GM12875 (cell line): Measurements from ENCODE around the gene ITGA1.
"Not testable (repeated sequence)": the region's sequence is repeated elsewhere in the genome, so short reads cannot be mapped to it uniquely, and the experiment has no call there.

ENCODE experiments used
- H3K4me3 ChIP-seq: one replicate; pipeline ENCODE4 v1.5.1; 2011; ENCODE audit warnings: low read depth, low read length, control low read depth
- TF ChIP-seq, protein P1 (sequence below): IDR thresholded peaks from 2 replicates; pipeline ENCODE4 v1.5.1; 2011; ENCODE audit warnings: low read depth, mild to moderate bottlenecking, control low read depth, inconsistent platforms, low read length, moderate library complexity, borderline replicate concordance; ENCODE audit not compliant: insufficient read depth

The ITGA1 gene

DNA sequence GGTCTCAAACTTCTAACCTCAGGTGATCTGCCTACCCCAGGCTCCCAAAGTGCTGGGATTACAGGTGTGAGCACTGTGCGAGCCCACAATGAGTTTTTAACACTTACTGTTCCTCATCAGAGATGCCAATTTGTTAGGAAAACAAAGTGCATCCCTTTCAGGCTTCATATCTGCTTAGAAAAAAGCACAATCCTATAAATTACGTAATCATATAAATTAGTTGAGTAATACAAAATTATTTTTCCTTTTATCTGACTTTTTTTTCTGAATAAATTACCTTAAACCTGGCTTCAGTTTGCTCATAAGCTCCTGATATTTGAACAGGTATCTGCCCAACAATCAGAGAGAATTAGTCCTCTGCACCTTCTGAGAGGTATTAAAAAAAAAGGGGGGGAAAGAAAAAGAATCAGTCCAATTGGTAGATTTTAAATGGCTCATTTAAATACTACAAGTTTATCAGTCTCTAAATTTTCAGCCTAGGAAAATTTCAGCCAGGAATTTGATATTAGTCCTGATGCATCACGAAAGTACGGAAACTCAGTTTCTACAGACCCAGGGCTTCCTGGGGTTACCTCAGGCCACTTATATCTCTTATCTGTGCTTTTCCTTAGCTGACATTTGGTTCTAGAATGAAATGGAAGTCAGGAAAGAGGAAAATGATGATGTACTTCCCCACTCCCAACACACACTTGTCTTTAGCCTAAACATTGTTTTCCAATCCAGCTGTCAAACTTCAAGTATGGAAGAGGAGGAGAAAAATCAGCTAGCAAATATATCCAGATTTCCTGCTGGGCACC, 26.8 kb downstream of the ITGA1 start:
- TF ChIP-seq, protein P1, sequence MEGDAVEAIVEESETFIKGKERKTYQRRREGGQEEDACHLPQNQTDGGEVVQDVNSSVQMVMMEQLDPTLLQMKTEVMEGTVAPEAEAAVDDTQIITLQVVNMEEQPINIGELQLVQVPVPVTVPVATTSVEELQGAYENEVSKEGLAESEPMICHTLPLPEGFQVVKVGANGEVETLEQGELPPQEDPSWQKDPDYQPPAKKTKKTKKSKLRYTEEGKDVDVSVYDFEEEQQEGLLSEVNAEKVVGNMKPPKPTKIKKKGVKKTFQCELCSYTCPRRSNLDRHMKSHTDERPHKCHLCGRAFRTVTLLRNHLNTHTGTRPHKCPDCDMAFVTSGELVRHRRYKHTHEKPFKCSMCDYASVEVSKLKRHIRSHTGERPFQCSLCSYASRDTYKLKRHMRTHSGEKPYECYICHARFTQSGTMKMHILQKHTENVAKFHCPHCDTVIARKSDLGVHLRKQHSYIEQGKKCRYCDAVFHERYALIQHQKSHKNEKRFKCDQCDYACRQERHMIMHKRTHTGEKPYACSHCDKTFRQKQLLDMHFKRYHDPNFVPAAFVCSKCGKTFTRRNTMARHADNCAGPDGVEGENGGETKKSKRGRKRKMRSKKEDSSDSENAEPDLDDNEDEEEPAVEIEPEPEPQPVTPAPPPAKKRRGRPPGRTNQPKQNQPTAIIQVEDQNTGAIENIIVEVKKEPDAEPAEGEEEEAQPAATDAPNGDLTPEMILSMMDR: no peak
- no peak overlapping the region for H3K4me3 ChIP-seq

DNA sequence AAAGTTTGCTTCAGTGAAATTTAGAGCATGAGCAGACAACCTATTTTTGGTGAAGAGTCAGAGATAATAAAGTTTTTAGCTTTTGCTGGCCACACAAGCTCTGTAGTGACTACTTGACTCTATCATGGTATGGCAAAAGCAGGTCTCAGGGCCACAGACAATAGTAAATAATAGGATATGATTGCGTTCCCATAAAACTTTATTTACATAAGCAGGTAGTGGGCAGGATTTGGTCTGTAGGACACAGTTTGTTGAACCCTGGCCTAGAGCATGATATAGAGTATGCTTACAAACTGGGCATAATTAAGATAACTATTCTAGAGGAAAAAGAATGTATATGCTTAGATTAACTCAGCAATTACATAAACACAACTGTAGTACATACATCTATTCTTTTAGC, 30.1 kb downstream of the ITGA1 start:
- H3K4me3 ChIP-seq: no peak overlapping the region

DNA sequence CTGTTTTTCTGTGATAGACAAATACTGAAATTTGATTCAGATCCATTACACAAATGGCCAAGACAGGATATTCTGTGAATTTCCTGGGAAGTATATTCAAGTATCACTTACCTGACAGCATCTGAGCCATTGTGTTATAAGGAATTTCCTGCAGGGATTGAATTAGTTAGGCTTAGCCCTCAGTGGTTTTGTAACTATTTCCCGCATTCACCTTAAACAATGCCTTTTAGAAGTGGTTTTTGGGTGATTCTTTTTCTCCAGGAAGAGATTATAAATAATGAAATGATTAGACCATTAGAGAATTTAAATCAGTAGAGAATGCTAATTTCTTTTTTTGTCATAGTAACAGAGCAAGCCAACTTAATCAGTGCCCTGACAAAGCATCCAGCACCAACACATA, 30.6 kb downstream of the ITGA1 start:
- TF ChIP-seq, protein P1: no peak
- no peak overlapping the region for H3K4me3 ChIP-seq

More for the DNA sequence above, 30.1 kb downstream of the ITGA1 start:
- TF ChIP-seq, protein P1: no peak

DNA sequence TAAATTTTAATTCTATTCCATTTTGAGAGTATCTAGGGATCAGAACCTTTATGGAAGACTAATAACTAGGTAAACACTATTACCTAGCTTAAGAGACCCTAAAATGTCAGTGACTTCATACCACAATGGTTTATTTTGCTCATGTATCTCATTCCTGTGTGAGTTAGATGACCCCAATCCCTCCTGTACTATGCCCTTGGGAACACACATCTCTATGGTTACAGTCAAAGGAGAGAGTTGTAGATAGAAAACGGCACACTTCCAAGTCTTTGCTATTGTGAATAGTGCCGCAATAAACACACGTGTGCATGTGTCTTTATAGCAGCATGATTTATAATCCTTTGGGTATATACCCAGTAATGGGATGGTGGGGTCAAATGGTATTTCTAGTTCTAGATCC, 31.1 kb downstream of the ITGA1 start:
- H3K4me3 ChIP-seq: not testable (repeated sequence)

DNA sequence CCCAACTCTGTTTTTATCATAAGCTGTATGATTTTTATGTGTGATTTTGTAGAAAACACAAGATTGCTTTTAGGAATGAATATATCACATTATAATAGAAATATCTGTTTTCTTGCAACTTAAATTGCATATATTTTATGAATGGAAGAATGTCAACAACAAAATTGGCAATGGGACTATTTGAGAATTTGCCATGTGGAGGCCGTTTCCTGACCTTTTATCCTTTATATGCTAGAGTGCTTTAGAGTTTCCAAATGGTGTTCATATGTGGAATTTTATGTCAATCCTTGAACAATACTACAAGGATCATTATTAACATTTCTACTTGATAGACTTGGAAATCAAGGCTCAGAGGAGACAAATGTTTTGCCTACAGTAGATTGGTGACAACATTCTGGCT, 34.2 kb downstream of the ITGA1 start:
- TF ChIP-seq, protein P1: no peak
- H3K4me3 ChIP-seq: no peak overlapping the region

DNA sequence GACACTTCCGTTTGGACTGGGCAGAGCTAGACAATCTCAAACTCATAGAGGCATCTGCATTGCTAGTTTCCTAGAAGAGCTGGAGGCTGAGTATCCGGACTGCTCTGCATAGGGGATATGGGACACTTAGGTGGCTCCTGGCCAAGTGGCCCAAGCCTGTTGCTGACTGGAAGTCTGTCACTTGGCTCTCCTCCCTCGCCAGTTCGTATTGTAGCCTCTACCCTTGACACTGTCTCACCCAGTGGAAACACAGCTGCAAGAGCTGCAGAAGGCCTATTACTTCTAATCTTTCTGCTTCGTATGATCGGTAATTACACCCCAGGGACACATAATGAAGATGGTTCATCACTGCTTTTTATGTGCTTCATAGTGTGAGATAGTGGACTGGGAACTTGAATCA, 34.7 kb downstream of the ITGA1 start:
- H3K4me3 ChIP-seq: no peak overlapping the region
- TF ChIP-seq, protein P1: no peak

DNA sequence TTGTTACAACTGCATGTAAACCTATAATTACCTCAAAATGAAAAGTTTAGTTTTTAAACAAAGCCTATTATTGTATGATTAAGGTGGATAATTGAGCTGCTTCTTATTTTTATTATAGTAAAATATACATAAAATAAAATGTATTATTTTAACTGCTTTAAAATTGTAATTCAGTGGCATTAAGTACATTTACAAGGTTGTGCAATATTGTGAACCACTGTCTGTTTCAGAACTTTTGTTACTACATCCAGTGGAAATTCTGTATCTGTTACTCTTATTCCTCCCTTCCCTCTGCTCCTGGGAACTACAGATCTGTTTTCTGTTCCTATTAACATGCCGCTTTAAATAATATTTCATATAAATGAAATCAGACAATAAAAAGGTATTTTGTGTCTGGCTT, 37.1 kb downstream of the ITGA1 start:
- TF ChIP-seq, protein P1: no peak

More for the DNA sequence above, 37.1 kb downstream of the ITGA1 start:
- no peak overlapping the region for H3K4me3 ChIP-seq
